Putamen (tissue), 1 donor: ENCODE measurements around the gene SORD.
"Not testable (repeated sequence)": the region's sequence is repeated elsewhere in the genome, so short reads cannot be mapped to it uniquely, and the experiment has no call there.

Source experiments
- DNase-seq: peaks from one replicate; pipeline ENCODE4 v3.0.0-alpha.2; 2016; ENCODE audit warnings: low spot score

The SORD gene

DNA sequence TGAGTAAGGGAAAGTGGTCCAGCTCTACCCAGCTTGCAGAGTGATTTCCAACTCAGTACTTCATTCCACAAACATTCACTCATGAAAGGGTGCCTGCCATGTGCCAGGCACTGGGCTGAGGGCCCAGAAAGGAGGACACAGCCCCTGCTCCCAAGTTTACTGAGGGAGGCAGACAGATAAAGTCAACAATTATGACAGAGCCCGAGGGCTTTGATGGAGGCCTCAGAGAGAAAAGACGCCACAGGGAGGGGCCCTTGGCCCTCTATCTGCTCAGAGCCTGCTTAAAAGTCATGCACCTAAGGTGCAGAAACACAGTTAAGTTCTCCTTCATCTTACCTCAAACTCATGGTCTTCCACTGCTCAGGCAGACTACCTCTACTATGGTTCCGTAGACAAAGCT, 1.7 kb downstream of the SORD start:
- not testable (repeated sequence) for DNase-seq

- not testable (repeated sequence) for DNase-seq
Observed at GRCh38 chr15:45025627-45026026, 2.6 kb downstream of the SORD start.

DNA sequence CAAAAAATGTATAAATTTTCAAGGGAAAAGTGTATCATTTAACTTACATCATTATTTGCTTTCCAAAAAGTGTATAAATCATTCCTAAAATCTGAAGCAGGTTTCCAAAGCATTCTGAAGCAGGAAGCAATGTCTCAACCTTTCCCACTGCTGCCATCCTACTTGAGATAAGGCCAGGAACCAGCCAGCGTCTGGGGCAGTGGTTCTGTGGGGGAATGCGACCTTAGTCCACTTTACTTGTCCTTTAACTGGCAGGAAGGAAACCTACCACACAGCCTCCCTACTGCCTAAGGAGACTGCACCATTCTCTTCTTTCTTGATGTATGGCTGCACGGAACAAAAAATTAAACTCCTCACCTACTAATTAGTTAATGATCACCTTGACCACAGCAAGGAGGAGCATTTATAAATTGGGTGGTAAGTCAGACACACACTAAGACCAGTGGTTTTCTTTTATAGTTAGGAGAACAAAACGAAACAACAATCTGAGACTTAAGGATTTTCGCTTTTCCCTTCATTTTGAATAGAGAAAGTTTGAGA, 3.7 kb downstream of the SORD start:
- DNase-seq: no peak

- no peak for DNase-seq
Observed at GRCh38 chr15:45027220-45027619, 4.2 kb downstream of the SORD start.

GRCh38 chr15:45030743-45031142, 7.7 kb downstream of the SORD start:
- DNase-seq: no peak

DNA sequence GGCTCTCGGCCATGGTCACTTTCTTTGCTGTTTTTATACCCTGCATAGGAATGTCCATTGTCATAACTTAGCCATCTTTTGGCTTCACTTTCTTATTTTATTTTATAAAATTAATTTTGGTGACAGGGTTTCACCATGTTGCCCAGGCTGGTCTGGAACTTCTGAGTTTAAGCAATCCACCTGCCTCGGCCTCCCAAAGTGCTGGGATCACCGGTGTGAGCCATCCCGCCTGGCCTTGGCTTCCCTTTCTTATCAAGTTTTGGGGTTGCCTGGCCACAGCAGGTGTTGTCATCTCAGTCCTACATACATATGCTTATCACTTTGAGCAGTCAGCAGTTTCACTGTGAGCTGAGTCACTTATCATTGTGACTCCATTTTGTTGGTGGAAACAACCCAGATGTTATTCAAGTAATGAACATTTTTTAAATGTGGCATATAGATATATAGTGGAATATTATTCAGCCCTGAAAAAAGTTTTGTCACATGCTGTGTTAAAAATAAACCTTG, 8.6 kb downstream of the SORD start:
- DNase-seq: not testable (repeated sequence)

- DNase-seq: not testable (repeated sequence)
Observed at GRCh38 chr15:45032501-45032900, 9.5 kb downstream of the SORD start.

DNA sequence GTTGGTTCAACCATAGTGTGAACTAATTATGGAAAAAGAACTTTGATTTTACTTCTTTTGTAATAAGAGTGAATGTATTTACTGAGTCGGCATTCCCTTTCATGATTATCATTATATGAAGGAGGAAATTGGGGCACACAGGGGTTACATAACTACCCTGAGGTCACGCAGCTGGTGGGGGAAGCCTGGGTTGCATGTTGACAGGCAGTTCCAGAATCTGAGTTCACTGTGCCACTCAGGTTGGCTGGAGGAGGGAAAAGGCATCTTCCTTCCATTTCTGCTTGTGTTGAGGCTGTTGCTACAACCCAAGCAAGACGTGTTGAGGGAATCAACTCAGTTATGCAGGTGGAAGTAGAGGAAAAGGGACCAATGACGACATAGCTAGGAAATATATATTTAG, 11.1 kb downstream of the SORD start:
- not testable (repeated sequence) for DNase-seq

DNA sequence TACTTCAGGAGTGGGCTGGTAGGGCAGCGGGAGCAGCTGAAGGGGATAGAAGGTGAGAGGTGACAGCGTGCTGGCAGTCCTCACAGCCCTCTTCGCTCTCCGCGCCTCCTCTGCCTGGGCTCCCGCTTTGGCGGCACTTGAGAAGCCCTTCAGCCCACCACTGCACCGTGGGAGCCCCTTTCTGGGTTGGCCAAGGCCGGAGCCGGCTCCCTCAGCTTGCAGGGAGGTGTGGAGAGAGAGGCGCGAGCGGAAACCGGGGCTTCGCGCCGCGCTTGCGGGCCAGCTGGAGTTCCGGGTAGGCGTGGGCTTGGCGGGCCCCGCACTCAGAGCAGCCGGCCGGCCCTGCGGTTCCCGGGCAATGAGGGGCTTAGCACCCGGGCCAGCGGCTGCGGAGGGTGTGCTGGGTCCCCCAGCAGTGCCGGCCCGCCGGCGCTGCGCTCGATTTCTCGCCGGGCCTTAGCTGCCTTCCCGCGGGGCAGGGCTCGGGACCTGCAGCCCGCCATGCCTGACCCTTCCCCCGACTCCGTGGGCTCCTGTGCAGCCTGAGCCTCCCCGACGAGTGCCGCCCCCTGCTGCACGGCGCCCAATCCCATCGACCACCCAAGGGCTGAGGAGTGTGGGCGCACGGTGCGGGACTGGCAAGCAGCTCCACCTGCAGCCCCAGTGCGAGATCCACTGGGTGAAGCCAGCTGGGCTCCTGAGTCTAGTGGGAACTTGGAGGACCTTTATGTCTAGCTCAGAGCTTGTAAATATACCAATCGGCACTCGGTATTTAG, 11.8 kb downstream of the SORD start:
- not testable (repeated sequence) for DNase-seq

DNA sequence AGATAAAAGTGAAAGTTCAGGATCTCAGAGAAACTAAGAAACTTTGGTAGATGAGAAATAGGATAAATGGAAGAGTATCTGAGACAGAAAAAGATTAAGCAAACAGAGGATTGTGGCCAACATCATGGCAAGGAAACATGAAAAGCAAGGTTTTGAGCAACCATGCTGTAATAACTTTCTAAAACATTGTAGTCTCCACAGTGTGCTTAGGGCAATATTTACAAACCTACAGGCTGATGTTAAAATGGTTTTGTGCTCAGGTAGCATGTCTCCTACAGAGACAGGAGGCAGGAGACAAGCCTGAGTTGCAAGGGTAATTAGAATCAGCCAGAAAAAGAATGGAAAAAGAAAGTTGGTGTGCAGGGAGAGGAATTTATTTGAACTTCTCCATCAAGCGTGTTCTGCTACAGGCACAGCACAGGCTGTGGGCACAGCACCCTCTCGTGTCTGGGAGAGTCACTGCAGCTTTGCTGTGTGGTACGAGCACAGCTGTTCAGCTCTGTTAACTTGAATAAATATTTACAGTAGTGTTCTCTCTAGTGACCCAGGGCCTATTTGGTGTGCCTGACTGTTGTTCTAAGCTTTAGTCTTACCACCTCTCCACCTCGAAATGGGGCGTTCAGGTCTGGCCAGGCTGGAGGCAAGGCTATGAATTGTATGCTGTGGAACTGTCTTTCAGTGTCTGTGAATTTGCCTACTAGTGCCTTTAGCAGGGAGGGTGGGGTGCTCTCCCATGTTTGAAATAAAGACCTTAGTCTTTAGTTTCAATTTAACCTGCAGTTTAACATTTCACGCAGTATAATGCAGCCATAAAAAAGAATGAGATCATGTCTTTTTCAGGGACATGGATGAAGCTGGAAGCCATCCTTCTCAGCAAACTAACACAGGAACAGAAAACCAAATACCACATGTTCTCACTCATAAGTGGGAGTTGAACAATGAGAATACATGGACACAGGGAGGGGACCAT, 14.1 kb downstream of the SORD start:
- peak; percentile 56 for DNase-seq

DNA sequence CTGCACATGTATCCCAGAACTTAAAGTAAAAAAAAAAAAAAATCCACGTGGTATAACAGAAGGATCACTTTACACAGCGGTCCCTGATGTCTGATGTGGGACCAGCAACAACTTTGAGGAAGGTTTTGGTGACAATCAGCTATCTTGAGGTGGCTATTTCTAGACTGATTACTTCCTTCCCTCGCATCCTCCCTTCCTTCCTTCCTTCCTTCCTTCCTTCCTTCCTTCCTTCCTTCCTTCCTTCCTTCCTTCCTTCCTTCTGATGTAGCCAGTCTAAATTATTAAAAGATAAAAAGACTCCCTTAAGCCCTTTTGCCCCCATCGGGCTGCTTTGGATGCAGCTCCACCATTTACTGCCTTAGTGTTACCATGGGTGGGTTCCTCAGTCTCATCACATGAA, 14.9 kb downstream of the SORD start:
- no peak for DNase-seq

DNA sequence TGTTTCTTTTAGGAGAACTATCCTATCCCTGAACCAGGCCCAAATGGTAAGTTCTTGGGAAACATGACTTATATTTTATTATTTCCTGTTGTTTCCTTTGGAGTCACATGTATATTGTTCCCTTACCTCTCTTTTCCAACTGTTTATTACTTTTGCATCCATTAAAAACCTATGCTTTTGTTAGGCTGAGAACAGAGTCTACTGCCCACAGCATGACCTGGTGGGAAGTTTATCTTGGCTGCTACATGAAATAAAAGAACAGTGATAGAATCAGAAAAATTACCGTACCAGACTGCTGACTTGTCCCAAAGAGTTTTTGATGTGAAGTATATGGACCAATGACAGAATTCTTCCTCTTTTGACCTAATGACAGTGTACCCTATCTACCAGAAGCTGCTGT, 17.4 kb downstream of the SORD start:
- DNase-seq: not testable (repeated sequence)

DNA sequence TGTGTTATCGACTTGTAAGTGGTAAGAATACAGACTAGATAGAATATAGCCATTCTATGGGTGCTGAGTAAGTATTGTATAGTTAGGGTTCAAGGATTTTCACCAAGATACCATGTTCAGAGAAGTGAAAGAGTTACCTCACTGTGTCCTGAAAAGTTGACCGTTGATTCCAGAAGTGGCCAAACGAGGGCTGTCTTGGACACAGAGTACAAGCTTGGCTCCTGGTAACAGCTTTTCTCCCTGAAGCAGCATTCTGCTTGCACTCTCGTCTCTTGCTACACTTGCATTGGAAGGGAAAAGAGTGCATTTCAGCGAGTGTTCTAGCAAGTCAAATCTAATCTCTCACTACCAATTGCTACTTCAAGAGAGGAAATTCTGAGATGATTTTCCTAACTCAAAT, 18.5 kb downstream of the SORD start:
- DNase-seq: not testable (repeated sequence)

DNA sequence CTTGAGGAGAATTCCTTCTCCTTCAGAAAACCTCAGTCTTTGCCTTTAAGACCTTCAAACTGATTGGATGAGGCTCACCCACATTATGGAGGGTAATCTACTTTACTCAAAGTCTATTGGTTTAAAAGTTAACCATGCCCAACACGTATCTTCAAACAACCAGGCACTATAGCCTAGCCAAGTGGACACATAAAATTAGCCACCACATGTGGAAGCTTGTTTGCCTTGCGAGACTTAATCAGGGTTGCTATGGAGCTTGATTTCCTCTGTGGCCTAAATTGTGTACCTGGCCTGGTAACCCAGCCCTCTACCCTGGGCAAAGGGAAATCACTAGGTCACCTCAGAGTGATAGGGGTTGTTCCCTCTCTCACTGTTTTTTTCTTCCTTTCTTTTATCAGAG, 19.9 kb downstream of the SORD start:
- DNase-seq: not testable (repeated sequence)

DNA sequence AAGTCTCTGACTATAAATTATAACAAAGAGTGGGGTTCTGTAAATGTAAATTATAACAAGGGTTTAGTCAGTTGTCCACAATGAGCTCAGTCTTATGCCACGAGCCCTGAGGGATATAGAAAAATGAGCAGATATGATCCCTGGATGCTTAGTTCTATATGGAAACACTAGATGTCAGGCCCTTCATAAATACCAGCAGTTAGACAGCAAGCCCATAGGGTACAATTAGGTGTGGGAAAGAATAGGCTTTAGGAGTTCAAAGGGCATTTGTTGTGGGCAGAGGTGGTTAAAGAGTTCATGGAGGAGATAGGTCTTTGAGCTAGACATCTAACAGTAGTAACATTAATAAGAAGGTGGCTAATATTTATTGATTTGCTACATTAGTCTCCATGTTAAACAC, 21.3 kb downstream of the SORD start:
- not testable (repeated sequence) for DNase-seq

DNA sequence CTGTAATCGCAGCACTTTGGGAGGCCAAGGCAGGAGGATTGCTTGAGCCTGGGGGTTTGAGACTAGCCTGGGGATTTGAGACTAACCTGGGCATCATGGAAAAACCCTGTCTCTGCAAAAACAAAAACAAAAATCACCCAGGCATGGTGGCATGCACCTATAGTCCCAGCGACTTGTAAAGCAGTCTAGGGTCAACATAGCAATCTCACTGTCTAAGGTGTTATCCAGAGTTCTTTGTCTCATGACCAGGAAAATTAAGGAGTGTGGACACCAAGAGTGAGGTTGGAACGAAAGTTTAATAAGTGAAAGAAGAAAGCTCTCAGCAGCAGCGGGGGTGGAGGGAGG, 25.4 kb downstream of the SORD start:
- DNase-seq: not testable (repeated sequence)

- DNase-seq: no peak
Observed at GRCh38 chr15:45048794-45049631, 26.0 kb downstream of the SORD start.

DNA sequence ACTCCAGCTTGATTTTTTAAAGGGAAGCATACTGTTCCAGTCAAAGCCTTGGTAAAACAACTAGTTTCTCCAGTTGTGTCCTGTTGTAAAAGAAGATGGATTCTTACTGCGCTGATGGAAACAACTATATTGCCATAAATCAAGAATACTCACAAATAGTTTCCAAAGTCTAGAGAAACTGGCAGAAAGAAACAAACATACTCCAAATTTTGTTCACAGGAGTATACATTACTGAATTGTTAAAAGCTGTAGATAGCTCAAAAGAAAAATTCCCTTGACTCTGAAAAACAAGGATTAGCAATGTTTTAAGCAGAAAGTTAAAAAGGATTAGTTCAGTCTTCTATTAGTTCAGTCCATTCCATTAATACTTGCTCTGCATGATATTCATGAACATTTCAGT, 27.6 kb downstream of the SORD start:
- no peak for DNase-seq

DNA sequence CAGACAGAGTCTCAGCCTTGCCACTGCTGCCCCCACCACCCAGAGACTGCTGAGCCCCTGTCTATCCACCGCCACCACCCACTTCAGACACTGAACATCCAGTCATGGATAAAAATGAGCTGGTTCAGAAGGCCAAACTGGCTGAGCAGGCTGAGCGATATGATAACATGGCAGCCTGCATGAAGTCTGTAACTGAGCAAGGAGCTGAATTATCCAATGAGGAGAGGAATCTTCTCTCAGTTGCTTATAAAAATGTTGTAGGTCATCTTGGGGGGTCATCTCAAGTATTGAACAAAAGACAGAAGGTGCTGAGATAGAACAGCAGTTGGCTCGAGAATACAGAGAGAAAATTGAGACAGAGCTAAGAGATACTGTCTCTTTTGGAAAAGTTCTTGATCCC, 29.7 kb downstream of the SORD start:
- DNase-seq: not testable (repeated sequence)

- not testable (repeated sequence) for DNase-seq
Observed at GRCh38 chr15:45058690-45059675, 36.0 kb downstream of the SORD start.
